GM15510 (cell line): Measurements from ENCODE around the gene PAPPA.

ENCODE experiments used
- POLR2A ChIP-seq: IDR thresholded peaks from 3 replicates; pipeline ENCODE4 v1.6.1; 2011; ENCODE audit warnings: borderline replicate concordance; ENCODE audit not compliant: insufficient read length; ENCODE audit errors: extremely low read depth

PAPPA gene

DNA sequence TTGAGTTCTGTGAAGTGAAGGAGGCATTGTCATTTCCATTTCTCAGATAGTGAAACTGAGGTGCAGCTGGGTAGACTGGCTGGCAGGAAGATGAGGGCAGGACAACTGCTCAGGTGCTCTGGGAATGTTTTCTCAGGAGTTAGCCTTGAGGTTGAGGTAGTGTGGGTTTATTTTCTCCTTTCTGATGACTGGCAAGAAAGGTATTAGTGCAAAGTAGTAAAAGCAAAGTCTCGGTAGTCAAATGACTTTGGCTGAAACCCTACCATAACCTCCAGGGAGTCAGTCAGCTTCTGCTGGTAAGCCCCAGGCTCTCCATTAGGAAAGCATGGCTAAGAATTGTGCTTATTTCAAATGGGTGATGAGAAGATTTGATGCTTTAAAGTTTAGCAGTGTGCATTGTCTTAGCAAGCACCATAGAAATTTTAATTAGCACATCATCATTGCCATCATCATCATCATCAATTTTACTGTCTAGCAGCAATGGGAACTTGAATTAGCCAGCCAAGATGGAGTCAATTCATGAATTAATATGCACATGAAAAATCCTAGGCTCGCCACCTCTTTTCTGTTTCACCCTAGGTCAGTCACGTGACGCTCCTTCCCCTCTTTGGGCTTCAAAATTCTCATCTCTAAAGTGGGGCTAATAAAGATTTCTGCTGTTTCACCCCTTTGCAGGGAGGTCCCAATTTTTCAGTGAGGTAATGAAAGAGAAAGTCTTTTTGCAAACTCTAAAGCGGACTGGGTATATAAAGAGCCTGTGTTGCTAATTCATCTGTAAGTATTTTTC lies 10.7 kb upstream of the PAPPA start:
- no peak for TF ChIP-seq POLR2A

DNA sequence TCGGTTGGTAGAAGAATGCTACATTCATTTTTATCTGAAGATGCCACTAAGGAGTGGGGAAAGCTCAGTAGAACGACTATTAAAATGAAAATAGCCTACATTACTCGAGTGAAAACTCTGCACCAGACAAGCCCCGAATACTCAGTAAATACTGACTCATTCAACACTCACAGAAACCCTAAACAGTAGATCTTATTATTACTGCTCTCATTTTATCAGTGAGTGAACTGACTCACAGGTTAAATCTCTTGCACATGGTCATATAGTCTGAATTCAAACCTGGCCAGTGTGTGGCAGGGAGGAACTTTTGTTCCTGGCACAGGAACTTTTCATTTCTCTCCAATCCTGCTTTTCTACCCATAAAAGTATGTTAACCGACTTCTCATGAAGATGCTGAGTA lies 9.6 kb upstream of the PAPPA start:
- no peak for TF ChIP-seq POLR2A

DNA sequence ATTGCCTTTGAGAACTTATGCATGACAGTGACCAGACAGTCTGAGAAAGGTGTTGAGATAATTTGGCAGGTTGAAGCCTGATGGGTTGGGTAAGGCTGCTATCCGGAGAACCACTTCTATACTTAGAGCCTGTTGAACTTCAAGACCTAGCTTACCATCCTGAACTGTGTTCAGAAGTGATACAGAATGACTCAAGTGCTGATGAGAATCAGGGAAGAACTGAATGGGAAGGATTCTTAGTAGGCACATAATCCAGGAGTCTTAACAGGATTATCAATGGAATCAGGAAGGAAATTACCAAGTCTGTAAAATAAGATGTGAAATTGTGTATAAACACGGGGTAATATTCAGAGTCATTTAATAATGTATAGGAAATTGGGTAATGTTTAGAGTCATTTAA lies 9.0 kb upstream of the PAPPA start:
- TF ChIP-seq POLR2A: no peak

DNA sequence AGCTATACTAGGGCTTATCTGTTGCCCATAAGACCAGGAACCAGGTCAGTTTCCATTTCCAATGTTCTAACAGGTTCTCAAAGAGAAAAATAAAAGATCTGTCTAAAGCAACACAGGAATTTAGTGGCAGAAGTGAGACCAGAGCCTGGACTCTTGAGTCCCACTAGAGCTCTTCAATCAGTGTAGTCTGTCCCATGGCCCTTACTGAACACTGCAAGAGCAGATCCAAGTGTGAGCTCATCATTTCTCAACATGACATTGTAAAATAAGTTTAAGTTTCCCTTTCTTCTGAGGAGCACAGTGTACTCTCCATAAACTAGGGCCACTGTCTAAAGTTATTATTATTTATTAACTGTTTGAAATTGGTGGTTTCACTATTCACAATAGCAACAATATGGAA lies 8.6 kb upstream of the PAPPA start:
- no peak for TF ChIP-seq POLR2A

DNA sequence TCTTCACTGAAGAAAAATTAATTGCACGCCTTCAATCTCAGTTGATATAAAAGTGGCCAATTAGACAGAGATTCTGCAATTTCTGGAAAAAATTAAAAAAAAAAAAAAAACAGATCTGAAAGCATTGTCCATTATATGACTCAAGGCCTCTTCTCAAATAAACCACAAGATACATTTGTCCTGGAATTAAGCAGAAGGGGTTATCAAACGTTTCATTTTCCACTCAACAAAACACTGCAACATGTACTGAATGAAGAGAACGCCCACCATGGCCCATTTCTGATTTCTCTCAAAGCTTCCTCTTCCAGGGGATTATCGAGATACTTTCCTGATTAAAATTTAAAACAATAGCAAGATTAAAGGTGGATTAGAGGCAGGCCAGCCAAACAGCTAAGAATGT lies 5.8 kb upstream of the PAPPA start:
- no peak for TF ChIP-seq POLR2A

DNA sequence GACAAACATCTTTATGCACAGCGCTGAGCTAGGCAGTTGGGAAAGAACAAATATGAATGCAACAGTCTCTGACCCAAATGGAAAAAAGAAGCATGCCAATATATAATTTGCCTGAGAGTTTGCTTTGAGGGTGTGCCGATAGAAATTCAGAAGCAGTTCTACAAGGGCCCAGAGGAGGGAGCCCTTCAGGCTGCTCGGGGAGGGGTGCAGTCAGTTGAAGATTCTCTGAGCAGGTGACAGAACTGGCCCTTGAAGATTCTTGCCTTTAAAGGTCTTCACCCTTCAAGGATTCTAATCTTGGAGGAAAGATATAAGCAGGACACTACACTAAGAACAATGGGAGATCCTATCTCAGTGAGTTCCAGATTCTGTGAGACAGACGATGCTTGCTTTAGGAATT lies 3.7 kb upstream of the PAPPA start:
- no peak for TF ChIP-seq POLR2A

DNA sequence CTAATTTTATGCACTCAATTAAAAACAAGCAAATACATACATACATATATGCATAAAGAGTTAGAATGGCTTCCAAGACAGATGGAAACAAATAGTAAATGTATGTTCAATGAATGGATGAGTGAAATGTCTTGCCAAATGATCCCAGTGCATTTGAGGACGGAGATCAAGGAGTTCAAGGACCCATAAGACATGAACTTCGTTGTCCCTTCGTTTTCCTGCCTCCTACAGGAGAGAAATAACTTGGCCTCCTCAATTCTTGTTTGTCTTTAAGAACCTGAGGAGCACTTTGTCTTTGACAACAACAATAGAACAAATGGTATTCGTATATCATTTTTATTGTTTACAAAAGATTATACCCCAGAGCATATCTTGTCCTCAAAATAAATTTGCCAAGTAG lies 2.4 kb upstream of the PAPPA start:
- TF ChIP-seq POLR2A: no peak

DNA sequence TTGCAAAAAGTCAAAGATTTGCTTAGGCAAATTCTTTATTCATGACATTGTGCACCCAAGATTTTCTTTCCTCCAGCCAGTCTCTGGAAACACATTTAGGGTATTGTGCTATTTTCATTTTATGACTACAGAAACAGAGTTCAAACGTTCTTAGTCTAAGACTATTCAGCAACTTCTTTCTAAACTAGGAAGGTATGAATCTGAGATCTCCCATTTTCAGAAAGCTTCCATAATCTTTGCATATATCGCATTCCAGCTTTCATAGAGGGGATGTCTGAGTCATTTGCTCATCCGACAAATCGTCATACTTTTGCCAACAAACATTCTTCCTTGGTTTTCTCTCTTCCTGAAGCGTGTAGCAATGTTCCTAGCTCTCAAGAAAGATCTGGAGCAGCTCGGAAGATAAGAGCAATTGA lies 1.6 kb upstream of the PAPPA start:
- no peak for TF ChIP-seq POLR2A

DNA sequence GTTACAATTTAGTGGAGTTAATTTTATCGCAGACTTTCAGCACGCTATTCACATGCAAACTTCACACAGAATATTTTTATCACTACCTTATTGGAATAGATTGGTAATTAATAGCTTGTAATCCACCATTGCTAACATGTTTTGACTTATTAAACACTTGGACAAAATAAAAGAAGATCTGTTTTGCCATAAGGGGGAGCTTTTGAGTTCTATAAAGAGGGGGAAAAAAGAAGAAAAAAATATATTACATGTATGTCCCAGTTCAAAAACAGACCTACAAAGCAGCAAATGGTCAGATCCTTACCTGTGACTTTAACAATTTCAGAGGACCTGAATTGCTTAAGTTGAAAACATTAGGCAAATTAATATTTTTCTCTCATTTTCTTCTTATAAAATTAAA lies 1.2 kb upstream of the PAPPA start:
- TF ChIP-seq POLR2A: no peak

DNA sequence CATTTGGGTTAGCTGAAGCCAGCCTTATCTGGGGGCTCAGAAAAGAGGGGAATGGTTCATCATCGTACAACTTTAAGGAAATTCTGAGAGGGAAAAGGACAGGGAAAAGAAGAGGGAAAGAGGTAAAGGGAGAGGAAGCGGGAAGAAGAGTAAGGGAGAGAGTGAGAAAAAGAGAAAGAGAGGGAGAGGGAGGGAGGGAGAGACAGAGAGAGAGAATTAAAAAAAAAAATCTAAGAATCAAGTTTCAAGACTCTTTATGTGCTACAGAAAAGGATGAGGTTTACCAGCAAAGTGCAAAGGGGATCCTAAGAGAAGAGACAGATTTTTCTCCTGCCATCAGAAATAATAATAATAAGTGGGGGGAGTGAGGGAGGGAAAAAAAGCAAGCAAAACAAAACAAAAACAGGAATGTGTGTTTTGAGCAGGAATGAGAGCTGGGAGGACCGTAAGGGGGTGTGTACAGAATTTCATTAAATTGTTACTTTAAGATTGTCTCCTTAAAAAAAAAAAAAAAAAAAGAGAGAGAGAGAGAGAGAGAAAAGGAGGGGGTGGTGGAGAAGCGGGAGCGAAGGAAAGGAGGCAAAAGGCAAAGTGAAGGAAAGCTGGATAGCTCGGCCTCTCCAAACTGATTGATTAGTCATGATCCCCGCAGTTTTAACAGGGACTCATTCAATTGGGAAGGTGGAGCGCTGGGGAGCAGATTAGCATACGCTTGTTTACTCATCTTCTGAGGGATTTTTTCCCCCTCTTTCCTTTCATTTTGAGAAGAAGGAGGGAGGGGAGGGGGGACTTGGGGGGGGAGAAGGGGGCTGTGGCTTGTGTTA lies 438 bp upstream of the PAPPA start:
- no peak for TF ChIP-seq POLR2A

DNA sequence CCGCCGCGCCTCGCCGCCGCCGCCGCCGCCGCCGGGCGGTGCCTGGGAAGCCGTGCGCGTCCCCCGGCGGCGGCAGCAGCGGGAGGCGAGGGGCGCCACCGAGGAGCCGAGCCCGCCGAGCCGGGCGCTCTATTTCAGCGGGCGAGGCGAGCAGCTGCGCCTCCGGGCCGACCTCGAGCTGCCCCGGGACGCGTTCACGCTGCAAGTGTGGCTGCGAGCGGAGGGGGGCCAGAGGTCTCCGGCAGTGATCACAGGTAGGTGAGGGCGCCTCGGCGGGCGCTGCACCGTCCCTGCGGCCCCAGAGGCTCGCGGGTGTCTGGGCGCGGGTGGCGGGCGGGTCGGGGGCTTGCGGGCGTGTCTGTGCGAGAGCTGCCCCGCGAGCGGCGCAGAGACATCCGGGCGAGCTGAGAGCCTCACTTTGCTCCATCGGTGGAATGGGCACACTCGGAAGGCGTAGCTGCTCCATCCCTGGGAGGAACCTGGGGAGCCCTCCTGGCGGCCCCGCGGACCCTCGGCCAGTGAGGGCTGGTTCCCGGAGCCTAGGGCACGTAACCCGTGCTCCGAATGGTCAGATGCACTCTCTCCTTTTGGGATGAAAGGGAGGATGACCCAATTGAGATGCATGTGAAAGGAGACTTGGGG lies 864 bp downstream of the PAPPA start:
- no peak for TF ChIP-seq POLR2A

DNA sequence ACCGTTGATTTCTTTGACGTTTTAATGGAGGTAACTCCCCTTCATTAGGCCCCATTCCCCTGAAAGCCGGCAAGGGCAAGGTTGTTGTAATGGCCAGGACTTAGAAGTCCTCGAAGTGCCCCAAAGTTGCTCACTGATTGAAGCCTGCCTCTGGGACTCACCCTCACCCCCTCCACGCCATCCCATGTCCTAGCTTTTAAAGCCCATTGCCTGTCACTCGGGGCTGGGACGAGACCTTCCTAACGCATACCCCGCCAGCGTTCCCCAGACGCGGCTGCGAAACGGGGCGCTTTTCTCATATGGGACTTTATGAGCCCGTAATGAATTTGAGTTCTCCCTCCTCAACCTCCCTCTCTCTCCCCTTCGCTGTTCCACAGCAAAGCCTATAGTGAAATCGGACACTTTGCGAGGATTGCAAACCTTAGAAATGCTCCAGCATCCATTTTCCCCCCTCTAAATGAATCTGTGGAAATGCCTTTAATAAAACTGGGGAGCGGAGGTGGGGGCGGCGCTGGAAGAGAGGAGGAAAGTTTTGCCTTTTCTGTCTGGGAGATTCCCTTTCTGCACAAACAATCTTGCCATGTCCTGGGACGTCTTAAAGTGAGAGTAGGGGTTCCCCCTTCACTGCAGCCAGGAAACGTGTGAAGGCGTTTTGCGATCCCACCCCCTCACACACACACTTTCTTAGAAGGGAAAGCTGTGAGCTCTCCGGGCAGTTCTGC lies 1.5 kb downstream of the PAPPA start:
- TF ChIP-seq POLR2A: no peak

DNA sequence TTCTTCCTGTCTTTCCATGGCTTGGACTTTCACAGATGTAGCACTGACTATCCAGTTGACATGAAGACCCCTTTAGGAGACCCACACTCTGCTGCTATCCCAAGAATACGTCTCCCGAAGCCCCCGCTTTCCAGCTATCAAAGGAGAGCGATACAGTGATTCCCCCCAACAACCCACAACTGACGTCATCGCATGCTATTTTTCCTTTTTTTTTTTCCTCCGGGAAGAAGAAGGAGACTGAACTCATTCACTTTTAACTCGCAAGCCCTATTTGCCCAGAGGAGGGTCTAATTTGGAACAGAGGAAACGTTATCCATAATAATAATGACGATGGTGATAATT lies 2.1 kb downstream of the PAPPA start:
- TF ChIP-seq POLR2A: no peak

DNA sequence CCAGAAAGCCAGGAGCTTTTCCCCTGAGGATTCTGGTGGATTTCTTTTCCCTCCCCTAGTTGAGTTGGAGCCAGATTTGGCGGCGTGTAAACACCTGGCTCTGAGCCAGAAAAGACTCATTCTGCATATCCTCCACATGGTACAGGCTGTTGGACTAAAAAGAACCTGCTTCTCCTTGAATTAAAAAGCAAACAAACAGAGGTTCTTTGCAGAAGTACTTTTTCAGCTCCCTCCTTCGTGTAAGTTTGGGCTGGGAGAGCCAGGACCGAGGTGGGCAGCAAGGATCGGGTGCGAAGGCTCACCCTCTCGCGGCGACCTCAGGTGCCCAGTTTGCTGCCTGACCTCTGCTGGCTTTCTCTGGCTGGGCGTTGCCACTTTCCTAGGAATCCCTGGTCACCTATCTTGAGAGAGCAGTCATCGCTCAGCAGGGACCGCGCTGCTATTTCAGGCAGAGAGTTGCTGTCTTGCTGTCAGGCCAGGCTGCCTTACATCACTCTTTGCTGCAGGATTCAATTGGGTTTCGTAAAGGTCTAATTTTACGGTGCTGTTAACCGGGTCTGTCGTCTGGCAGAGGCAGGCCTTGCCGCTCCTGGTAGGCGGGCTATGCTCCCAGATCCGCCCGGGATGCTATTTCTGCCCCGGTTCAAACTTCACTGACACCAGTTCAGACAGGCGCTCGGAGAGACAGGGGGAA lies 3.2 kb downstream of the PAPPA start:
- TF ChIP-seq POLR2A: no peak

DNA sequence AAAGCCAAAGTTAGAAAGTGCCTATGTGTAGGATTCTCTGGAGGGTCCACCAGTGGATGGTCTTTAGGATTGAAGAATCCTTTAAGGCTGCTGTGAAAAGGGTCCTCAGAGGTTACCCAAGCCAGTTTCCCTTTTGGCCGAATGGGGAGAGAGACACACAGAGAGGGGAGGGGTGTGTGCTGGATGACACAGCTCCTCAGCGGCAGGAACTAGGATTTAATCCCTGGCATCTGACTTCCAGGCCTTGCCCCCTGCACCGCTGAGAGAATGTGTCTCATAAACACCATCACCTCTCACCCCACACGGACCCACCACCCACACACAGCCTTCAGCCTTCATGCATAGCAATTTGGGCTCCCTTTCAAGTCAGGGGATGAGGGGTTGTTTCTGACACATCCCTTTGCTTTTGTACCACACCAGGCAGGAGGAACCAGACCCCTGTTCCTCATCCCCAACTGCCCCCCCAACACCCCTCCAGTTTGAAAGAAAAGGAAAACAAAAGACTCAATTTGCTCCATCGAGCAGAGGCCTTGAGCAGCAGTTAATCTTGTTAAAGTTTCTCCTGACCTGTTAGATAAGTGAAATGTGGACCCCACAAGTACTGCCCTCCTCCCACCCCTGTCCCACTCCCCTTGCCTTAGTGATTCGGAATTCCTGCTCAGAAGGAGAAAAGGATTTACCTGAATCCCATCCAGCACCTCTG lies 4.0 kb downstream of the PAPPA start:
- no peak for TF ChIP-seq POLR2A
